Tibial nerve (tissue), 4 donors: ENCODE data around the gene ZNF701.

Experiments used
- EP300 ChIP-seq, 2 donors: sonication (generic); formaldehyde crosslinking; IDR thresholded peaks; one replicate each; pipeline ENCODE4 v1.6.1; 2017; ENCODE audit warnings: antibody characterized with exemption in 2 of 2, mild to moderate bottlenecking in 1 of 2
- POLR2A ChIP-seq, 2 donors: fragments of 450-650 bp; IDR thresholded peaks; one replicate each; pipeline ENCODE4 v1.6.1; 2017; ENCODE audit warnings: antibody characterized with exemption in 2 of 2, mild to moderate bottlenecking in 2 of 2, moderate library complexity in 2 of 2
- TF ChIP-seq, protein P1 (sequence below), 5 experiments: fragments of 200-600 bp in 3 of 5; fragments of 450-650 bp in 2 of 5; sonication (generic) in 3 of 5; IDR thresholded peaks; one replicate each; pipeline ENCODE4 v1.5.1; 2016 to 2019; ENCODE audit warnings: antibody characterized with exemption in 5 of 5, mild to moderate bottlenecking in 3 of 5, moderate library complexity in 2 of 5

- TF ChIP-seq POLR2A (IDR thresholded peaks at IDR 0.05) (no peak), EP300 (IDR thresholded peaks at IDR 0.05) (no peak)
- TF ChIP-seq, protein P1, sequence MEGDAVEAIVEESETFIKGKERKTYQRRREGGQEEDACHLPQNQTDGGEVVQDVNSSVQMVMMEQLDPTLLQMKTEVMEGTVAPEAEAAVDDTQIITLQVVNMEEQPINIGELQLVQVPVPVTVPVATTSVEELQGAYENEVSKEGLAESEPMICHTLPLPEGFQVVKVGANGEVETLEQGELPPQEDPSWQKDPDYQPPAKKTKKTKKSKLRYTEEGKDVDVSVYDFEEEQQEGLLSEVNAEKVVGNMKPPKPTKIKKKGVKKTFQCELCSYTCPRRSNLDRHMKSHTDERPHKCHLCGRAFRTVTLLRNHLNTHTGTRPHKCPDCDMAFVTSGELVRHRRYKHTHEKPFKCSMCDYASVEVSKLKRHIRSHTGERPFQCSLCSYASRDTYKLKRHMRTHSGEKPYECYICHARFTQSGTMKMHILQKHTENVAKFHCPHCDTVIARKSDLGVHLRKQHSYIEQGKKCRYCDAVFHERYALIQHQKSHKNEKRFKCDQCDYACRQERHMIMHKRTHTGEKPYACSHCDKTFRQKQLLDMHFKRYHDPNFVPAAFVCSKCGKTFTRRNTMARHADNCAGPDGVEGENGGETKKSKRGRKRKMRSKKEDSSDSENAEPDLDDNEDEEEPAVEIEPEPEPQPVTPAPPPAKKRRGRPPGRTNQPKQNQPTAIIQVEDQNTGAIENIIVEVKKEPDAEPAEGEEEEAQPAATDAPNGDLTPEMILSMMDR (IDR thresholded peaks at IDR 0.05): no peak
Observed at GRCh38 chr19:52585604-52586003, 15.5 kb downstream of the ZNF701 start.
